ENCODE data around the gene UBE2Q2. TPM values are rescaled to one million over a fixed set of nuclear protein-coding genes. Genes with fewer than 3 reads are reported as not detected.

UBE2Q2 gene
- total and polyA plus RNA-seq, 9 of the 15 experiments (the other 6 are each of a cell fraction or from before 2014, with no cell fraction given), result 6.2 to 24.0 (median 16.2) TPM

DNA sequence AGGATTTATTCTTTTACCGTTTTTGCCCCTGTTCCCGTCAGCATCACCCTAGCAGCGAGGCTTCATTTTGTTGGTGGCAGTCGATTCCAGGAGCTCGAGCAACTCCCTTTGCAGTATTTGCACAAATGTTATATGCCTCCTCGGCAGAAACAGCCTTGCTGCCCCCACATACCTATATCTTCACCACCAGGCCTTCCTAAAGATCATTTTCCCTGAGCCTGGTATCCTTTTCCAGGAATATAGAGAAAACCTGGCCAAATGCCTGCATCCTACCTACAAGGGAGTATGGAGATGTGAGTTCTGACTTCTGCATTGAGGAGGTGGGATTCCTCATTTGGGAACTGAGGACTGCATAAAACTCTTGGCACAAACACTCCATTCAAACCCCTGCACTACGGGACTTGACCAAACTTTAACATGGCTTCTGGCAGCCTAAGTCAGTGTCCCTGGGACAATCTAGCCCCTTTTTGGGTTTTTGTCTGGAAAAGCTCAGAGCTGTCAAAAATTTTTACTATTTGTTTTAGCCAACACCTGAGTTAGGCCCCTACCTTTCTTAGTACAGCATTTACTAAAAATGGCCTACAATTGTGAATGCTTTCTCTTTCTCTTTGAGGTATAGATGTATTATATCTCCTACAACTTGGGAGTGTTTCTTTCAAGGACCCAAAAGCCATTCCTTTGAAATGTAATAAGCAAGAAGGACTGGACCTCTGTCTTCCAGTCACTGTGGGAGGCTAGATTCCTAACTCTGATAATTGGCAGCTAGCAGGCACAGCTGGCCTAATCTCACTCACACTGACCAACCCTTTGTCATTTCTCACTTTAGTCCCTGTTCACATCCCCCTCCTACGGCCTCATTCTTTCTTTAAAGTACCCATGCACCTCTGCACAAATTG lies 12.1 kb upstream of the UBE2Q2 start (continued):
- TF ChIP-seq, protein P1, sequence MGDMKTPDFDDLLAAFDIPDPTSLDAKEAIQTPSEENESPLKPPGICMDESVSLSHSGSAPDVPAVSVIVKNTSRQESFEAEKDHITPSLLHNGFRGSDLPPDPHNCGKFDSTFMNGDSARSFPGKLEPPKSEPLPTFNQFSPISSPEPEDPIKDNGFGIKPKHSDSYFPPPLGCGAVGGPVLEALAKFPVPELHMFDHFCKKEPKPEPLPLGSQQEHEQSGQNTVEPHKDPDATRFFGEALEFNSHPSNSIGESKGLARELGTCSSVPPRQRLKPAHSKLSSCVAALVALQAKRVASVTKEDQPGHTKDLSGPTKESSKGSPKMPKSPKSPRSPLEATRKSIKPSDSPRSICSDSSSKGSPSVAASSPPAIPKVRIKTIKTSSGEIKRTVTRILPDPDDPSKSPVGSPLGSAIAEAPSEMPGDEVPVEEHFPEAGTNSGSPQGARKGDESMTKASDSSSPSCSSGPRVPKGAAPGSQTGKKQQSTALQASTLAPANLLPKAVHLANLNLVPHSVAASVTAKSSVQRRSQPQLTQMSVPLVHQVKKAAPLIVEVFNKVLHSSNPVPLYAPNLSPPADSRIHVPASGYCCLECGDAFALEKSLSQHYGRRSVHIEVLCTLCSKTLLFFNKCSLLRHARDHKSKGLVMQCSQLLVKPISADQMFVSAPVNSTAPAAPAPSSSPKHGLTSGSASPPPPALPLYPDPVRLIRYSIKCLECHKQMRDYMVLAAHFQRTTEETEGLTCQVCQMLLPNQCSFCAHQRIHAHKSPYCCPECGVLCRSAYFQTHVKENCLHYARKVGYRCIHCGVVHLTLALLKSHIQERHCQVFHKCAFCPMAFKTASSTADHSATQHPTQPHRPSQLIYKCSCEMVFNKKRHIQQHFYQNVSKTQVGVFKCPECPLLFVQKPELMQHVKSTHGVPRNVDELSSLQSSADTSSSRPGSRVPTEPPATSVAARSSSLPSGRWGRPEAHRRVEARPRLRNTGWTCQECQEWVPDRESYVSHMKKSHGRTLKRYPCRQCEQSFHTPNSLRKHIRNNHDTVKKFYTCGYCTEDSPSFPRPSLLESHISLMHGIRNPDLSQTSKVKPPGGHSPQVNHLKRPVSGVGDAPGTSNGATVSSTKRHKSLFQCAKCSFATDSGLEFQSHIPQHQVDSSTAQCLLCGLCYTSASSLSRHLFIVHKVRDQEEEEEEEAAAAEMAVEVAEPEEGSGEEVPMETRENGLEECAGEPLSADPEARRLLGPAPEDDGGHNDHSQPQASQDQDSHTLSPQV (IDR thresholded peaks at IDR 0.05), result peak; percentile 53; the same call in 1 of the 2 replicates
- TF ChIP-seq SMARCA4 (IDR thresholded peaks at IDR 0.05), result peak; percentile 88
- TF ChIP-seq, protein P2, sequence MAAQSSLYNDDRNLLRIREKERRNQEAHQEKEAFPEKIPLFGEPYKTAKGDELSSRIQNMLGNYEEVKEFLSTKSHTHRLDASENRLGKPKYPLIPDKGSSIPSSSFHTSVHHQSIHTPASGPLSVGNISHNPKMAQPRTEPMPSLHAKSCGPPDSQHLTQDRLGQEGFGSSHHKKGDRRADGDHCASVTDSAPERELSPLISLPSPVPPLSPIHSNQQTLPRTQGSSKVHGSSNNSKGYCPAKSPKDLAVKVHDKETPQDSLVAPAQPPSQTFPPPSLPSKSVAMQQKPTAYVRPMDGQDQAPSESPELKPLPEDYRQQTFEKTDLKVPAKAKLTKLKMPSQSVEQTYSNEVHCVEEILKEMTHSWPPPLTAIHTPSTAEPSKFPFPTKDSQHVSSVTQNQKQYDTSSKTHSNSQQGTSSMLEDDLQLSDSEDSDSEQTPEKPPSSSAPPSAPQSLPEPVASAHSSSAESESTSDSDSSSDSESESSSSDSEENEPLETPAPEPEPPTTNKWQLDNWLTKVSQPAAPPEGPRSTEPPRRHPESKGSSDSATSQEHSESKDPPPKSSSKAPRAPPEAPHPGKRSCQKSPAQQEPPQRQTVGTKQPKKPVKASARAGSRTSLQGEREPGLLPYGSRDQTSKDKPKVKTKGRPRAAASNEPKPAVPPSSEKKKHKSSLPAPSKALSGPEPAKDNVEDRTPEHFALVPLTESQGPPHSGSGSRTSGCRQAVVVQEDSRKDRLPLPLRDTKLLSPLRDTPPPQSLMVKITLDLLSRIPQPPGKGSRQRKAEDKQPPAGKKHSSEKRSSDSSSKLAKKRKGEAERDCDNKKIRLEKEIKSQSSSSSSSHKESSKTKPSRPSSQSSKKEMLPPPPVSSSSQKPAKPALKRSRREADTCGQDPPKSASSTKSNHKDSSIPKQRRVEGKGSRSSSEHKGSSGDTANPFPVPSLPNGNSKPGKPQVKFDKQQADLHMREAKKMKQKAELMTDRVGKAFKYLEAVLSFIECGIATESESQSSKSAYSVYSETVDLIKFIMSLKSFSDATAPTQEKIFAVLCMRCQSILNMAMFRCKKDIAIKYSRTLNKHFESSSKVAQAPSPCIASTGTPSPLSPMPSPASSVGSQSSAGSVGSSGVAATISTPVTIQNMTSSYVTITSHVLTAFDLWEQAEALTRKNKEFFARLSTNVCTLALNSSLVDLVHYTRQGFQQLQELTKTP (IDR thresholded peaks at IDR 0.05; ENCODE audit: low read depth in 1 of 2, partially characterized antibody in 2 of 2), result peak in 1 of 2 experiments; percentile 14
- TF ChIP-seq EP300 (IDR thresholded peaks at IDR 0.05; ENCODE audit: low read length), result peak; percentile 79
- no peak for TF ChIP-seq MCM7 (IDR thresholded peaks at IDR 0.05)
- TF ChIP-seq SPI1 (IDR thresholded peaks at IDR 0.05; ENCODE audit: borderline replicate concordance, low read depth, low read length), result no peak
- TF ChIP-seq NR2C1 (IDR thresholded peaks at IDR 0.05), result no peak
- no peak for TF ChIP-seq NR2C1 (tag; IDR thresholded peaks at IDR 0.05)
- no peak for TF ChIP-seq KDM4B (IDR thresholded peaks at IDR 0.05; ENCODE audit: borderline replicate concordance in 2 of 2, low read depth in 1 of 2)
- no peak for TF ChIP-seq SMAD2 (IDR thresholded peaks at IDR 0.05; ENCODE audit: low read depth, low read length)
- no peak for TF ChIP-seq HNRNPH1 (optimal IDR thresholded peaks at IDR 0.05; ENCODE audit: low read depth, low read length)
- TF ChIP-seq KDM1A (IDR thresholded peaks at IDR 0.05), result no peak
- TF ChIP-seq BRD9 (IDR thresholded peaks at IDR 0.05; ENCODE audit: low read depth, partially characterized antibody), result peak; percentile 13
- TF ChIP-seq TFAM (CRISPR knock-in tag; conservative IDR thresholded peaks at IDR 0.05), result no peak
- TF ChIP-seq DPF2 (IDR thresholded peaks at IDR 0.05), result peak; percentile 90
- TF ChIP-seq NR2C2 (CRISPR knock-in tag; IDR thresholded peaks at IDR 0.05), result no peak
- TF ChIP-seq NR2C2 (tag; IDR thresholded peaks at IDR 0.05), result no peak
- TF ChIP-seq, protein P3, sequence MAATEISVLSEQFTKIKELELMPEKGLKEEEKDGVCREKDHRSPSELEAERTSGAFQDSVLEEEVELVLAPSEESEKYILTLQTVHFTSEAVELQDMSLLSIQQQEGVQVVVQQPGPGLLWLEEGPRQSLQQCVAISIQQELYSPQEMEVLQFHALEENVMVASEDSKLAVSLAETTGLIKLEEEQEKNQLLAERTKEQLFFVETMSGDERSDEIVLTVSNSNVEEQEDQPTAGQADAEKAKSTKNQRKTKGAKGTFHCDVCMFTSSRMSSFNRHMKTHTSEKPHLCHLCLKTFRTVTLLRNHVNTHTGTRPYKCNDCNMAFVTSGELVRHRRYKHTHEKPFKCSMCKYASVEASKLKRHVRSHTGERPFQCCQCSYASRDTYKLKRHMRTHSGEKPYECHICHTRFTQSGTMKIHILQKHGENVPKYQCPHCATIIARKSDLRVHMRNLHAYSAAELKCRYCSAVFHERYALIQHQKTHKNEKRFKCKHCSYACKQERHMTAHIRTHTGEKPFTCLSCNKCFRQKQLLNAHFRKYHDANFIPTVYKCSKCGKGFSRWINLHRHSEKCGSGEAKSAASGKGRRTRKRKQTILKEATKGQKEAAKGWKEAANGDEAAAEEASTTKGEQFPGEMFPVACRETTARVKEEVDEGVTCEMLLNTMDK (IDR thresholded peaks at IDR 0.05; ENCODE audit: borderline replicate concordance, insufficient read depth, low read depth, low read length, poor library complexity, severe bottlenecking), result no peak

Data from K562 (cell line).